Lower lobe of right lung (tissue), 2 donors: ENCODE measurements around the gene MICU2. TPM values are rescaled to one million over a fixed set of nuclear protein-coding genes. Genes with fewer than 3 reads are reported as not detected.

Source experiments
- ATAC-seq, 2 donors: fragments of 200-7000 bp; cut with Tn5 transposase; one replicate each; pipeline ENCODE4 v1.9.1; 2020 to 2022; ENCODE audit warnings: mild to moderate bottlenecking in 2 of 2, moderate library complexity in 2 of 2
- DNase-seq: peaks from one replicate; pipeline ENCODE4 v3.0.0-alpha.2; 2020
- H3K27ac ChIP-seq: fragments of 200-600 bp; one replicate; pipeline ENCODE4 v1.8.0; 2022
- H3K27me3 ChIP-seq: fragments of 200-600 bp; one replicate; pipeline ENCODE4 v1.8.0; 2022; ENCODE audit warnings: low read depth
- H3K36me3 ChIP-seq: fragments of 200-600 bp; one replicate; pipeline ENCODE4 v1.8.0; 2022; ENCODE audit warnings: mild to moderate bottlenecking
- H3K4me1 ChIP-seq: fragments of 200-600 bp; one replicate; pipeline ENCODE4 v1.8.0; 2022
- H3K4me3 ChIP-seq: fragments of 200-600 bp; one replicate; pipeline ENCODE4 v1.8.0; 2022; ENCODE audit warnings: mild to moderate bottlenecking
- H3K9me3 ChIP-seq: fragments of 200-600 bp; one replicate; pipeline ENCODE4 v1.8.0; 2022
- CTCF ChIP-seq: fragments of 200-600 bp; IDR thresholded peaks from one replicate; pipeline ENCODE4 v1.8.0; 2022; ENCODE audit warnings: antibody characterized with exemption, mild to moderate bottlenecking
- intact Hi-C: fragments of 100-400 bp; cut with DNase I; formaldehyde crosslinking; loops from one replicate; pipeline ENCODE4 v1.11.0; 2022
- total RNA-seq: library from RNA; stranded (reverse); fragmentation: NEBNext Ultra II Directional; extraction: Animal tissue kit (Norgen Biotek cat#: 25700); gene quantifications from one replicate; pipeline ENCODE4 v1.2.1, GENCODE V29; 2021
- donor health status: DM: no; HTN: yes; CAD: no; lungs with severe emphysema.

Gene MICU2
- total RNA-seq, 1 donor from 2014 or later: 34.8 TPM

GRCh38 chr13:21583478-21583877 is 20.5 kb downstream of the MICU2 start:
- Histone ChIP-seq H3K4me1 (no peaks in the 10 kb centered on the region), H3K36me3 (no peaks in the 10 kb centered on the region), H3K27ac (no peak overlapping the region), H3K27me3 (no peaks in the 10 kb centered on the region), H3K4me3 (no peak overlapping the region), H3K9me3 (peaks cover 10% of the 10 kb centered on the region)
- DNase-seq (no peak), ATAC-seq (no peak)
- no peak for TF ChIP-seq CTCF
- intact Hi-C loops: no loop called here

GRCh38 chr13:21580736-21581135 is 23.2 kb downstream of the MICU2 start:
- Histone ChIP-seq H3K27ac (no peak overlapping the region), H3K9me3 (peaks cover 10% of the 10 kb centered on the region), H3K27me3 (no peaks in the 10 kb centered on the region), H3K4me1 (no peaks in the 10 kb centered on the region), H3K36me3 (no peaks in the 10 kb centered on the region), H3K4me3 (no peak overlapping the region)
- intact Hi-C loops: no loop called here
- DNase-seq (no peak), ATAC-seq (no peak)
- TF ChIP-seq CTCF: no peak

- intact Hi-C loops: no loop called here
- no peak for ATAC-seq
- no peaks in the 10 kb centered on the region for H3K27me3 ChIP-seq
- no peak for TF ChIP-seq CTCF
- DNase-seq: no peak
- no peak overlapping the region for H3K4me3 ChIP-seq
- no peaks in the 10 kb centered on the region for H3K36me3 ChIP-seq
- no peak overlapping the region for H3K27ac ChIP-seq
- no peaks in the 10 kb centered on the region for H3K4me1 ChIP-seq
- peaks cover 10% of the 10 kb centered on the region for H3K9me3 ChIP-seq
These were observed 24.1 kb downstream of the MICU2 start for GRCh38 chr13:21579754-21580316.

- no peaks in the 10 kb centered on the region for H3K27me3 ChIP-seq
- H3K9me3 ChIP-seq: peaks cover 10% of the 10 kb centered on the region
- no peak overlapping the region for H3K4me3 ChIP-seq
- no peak overlapping the region for H3K27ac ChIP-seq
- H3K36me3 ChIP-seq: no peaks in the 10 kb centered on the region
- intact Hi-C loops: no loop called here
- DNase-seq (no peak), ATAC-seq (no peak)
- H3K4me1 ChIP-seq: no peaks in the 10 kb centered on the region
- no peak for TF ChIP-seq CTCF
These were observed 25.2 kb downstream of the MICU2 start for GRCh38 chr13:21578748-21579147.

- no peak for TF ChIP-seq CTCF
These were observed 27.5 kb downstream of the MICU2 start for GRCh38 chr13:21576426-21576825.

More at GRCh38 chr13:21576426-21576825, 27.5 kb downstream of the MICU2 start:
- Histone ChIP-seq H3K9me3 (no peaks in the 10 kb centered on the region), H3K4me1 (no peaks in the 10 kb centered on the region), H3K27me3 (no peaks in the 10 kb centered on the region), H3K4me3 (no peak overlapping the region), H3K27ac (no peak overlapping the region), H3K36me3 (no peaks in the 10 kb centered on the region)
- intact Hi-C loops: no loop called here
- DNase-seq (no peak), ATAC-seq (no peak)
